Stimulated activated CD4-positive, alpha-beta T cell treated with anti-CD3 and anti-CD28 coated beads, TNF-alpha, amount 100 ng/mL, for 24 hours (primary cell): ENCODE data around the gene FAM120AOS.
A peak's percentile ranks its signal among the peaks of the same experiment; 100 is the strongest.
"Not testable (repeated sequence)": the region's sequence is repeated elsewhere in the genome, so short reads cannot be mapped to it uniquely, and the experiment has no call there.

Source experiments
- DNase-seq, 3 experiments: peaks; one replicate each; pipeline ENCODE4 v3.0.0-alpha.2; 2020; ENCODE audit warnings: low read depth in 3 of 3

Gene FAM120AOS

DNA sequence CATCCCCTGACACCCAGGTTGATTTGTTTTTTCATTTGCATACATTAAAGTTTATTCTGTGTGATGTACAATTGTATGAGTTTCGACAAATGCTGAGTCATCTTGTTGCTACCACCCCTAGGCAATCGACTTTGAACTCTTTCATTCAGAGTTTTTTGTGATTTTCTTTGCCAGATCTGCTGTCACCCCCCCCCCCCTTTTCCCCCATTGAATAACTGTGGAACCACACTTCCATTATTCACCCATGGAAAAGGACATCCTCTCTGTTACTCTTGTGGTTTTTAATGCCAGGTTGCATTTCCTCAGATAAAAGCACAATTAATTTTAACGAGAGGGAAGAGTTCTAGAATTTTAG lies 13.7 kb upstream of the FAM120AOS start:
- no peak for DNase-seq

DNA sequence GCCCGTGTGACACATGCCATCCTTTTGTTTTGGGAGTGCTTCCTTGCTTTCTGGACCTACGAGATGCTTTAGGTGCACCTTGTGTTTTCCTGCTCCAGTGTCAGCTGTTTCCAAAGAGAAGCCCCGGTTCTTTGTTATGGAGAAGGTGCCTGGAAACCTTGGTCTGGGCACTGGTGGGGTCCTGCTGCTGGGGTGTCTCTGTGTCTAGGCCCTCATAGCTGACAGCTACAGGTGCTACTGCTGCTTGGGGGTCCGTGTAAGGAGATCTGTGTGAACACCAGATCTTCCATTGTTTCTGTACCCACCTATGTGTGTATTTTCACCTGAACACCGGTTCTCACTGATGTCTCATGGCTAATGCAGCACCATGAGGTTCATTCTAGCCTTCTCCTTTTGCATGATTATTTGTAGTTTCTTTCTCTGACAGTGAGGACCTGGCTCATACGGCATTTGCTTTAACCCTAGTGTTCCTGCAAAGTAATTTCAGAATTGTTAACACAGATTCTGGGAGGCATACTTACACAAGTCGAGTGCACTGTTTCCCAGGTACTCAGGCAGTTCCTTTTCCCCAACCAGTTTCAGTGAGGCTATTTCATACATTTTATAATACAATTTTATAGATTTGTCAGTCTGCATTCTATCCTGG lies 13.2 kb upstream of the FAM120AOS start:
- no peak for DNase-seq

DNA sequence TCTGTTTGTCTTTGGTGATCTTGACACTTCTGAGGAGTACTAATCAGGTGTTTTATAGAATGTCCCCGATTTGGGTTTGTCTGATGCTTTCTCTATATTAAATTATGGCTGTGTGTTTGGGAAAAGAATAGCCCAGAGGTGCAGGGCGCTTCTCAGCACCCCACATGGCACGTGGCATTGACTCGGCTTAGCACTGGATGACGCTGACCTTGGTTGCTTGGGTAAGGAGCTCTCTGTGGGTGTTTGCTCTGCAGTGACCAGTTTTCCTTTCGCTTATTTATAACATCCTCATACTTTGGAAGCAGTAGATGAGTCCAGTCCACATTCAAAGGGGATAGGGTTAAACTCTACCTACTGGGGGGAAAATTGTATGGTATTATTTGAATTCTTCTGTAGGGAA lies 12.5 kb upstream of the FAM120AOS start:
- no peak for DNase-seq

DNA sequence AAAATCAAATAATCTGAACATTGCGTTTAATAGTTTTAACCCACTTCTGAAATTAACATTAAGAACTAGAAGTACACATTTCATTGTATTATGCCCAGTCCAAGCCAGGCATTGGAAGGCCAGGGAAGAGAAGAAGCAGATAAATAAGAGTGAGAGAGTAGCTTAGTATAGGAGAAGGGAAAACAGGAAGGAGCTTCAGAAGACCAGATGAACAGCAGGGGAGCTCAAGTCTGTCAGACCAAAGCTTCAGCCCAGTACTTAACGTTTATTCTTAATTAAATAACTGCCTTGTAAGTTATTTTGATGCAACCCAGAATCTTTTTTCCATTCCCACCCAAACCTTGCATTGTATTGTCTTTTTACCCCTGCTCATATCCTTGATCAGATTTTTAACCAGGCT lies 11.5 kb upstream of the FAM120AOS start:
- no peak for DNase-seq

DNA sequence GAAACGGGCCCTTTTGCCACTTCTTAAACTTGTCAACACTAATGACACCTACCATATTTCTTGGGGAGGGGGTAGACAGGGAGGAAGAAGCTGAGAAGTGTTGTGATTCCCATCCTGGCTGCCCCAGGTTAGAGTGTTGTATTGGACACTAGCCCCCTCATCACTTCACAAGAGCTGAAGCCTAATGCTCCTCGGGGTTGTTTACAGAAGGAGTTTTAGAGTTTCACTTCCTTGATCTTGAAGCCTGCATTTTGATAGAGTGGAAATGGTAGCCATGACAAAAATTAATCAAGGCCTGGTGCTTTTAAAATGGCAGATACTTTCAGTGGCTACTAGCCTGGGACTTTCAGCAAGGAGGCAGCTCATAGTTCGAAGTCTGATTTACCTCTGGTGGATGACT lies 11.0 kb upstream of the FAM120AOS start:
- no peak for DNase-seq

DNA sequence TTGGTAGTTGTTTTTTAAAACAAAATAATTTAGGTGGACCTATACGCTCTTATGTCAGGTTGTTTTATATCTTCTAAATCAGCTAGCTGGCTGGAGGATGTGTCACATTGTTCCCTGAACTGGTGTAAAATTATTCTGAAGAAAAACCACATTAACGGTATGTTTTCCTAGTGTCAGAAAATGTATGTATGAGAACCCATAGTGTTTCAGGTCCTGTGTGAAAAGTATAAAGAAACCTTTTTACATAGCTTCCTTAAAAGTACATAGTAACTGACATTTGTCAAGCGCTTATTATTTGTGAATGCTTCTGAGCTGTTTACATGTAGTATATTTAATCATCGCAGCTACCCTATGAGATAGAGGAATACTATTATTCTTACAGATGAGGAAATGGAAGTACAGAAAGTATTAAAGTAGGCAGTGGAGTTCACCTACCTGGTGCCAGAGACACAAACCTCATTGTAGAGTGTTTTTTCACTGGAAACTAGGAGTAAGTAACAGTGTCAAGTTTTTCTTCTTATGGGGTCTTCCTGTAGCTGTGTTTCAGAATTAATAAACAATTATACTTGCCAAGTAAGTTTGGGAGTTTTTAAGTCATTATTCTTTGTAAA lies 10.4 kb upstream of the FAM120AOS start:
- DNase-seq: no peak

DNA sequence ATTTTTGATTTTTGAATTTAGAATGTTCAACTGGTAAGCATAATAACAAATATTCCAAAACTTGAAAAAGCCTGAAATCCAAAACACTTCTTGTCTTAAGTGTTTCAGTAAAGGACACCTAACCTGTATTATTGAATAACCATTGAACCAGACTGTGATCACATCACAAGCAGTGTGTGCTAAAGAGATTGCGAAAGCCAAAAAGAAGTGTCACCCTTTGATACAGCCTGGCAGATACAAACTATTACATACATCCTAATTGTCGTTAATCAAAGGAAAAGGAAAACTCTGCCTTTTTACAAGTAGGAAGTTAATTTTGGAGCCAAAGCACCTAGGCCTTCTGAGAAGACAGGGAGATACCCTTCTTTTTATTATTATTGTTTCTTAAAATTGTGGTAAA lies 8.4 kb upstream of the FAM120AOS start:
- DNase-seq: no peak

DNA sequence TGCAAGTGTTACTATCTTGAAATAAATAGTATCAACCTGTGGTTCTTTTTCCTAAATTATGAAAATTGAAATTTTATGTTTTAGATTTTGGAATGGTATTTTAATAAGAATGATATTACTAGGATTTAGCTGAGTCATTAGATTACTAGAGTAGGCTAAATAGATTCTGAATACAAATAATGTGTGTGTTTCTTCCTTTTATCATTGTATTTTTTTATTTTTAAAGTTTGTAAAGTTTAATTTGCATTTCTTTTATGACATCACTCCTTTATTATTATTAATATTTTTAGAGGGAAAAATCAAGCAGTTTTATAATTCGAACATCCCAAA lies 8.0 kb upstream of the FAM120AOS start:
- DNase-seq: no peak

DNA sequence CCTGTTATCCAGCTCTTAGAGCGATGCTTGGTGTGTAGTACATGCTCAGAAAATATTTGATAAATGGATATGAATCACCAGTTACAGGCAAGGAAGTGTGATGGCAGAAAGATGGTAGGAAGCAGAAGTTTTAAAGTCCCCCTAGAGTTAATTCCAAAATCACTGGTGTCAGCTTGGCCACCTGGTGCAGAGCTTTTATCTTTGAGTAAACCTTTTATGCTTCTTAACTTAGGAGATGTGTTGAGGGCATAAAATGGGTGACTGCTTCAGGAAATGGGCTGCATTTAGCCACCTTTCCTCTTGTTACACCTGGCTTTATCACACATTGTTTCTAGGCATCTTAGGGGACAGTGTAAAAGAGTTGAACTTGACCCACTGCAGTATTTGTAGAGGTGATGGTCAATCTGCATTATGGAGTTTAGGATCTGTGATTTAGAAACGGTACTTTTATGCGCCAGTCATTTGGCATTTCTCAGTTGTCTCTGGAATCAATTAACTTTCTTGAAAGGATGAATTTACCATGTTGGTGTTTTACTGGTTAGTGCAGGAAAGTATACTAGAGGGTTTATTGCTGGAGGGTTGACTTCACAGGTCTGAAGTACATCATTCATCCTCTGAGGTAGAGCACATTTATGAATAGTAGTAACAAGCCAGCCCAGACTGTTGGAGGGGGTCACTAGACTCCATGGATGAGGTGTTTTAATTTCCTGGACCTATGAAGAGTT lies 7.5 kb upstream of the FAM120AOS start:
- DNase-seq: no peak

DNA sequence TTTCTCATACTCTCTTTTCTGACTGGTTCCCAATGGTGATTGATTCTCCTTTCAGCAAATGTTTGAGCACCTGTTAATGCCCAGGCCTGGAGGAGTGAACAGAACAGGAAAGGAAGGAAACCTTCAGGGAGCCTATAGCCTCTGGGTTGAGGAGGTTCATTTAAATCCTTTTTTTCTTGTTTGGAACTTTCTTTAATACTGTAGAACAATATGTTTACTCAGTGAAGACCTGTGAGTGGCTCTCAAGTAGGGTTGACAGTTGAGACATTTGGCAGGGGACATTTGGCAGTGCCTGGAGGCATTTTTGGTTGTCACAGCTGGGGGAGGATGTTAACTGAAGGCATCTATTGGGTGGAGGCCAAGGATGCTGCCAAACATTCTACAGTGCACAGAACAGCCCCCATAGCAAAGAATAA lies 6.1 kb upstream of the FAM120AOS start:
- no peak for DNase-seq

DNA sequence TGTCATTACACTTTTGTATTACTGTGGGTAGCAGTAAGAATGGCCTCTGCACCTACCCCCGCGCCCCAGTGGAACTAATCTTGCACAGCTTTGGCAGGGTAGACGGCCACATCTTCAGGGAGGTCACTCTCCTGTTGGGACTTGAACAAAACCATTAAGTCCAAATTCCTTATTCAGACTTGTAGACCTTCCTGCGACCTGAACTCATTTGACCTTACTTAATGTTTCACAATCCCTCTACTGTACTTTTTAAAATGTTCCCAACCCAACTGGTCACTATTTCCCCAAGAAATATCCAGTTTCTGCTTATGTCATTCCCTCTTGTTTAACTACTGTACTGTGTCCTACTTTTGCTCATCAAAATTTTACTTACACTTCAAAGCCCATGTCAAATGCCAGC lies 5.3 kb upstream of the FAM120AOS start:
- no peak for DNase-seq

DNA sequence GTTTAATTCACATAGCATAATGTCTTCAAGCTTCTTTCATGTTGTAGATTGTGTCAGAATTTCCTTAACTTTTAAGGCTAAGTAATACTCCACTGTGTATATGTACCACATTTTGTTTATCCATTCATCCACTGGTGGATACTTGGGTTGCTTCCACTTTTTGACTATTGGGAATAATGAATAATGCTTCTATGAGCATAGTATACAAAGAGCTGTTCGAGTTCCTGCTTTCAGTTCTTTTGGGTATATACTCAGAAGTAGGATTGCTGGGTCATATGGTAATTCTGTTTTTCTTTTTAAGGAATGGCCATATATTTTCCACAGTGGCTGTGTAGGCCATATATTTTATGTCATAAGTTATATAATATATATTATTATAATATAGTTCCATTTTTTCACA lies 3.6 kb upstream of the FAM120AOS start:
- no peak for DNase-seq

DNA sequence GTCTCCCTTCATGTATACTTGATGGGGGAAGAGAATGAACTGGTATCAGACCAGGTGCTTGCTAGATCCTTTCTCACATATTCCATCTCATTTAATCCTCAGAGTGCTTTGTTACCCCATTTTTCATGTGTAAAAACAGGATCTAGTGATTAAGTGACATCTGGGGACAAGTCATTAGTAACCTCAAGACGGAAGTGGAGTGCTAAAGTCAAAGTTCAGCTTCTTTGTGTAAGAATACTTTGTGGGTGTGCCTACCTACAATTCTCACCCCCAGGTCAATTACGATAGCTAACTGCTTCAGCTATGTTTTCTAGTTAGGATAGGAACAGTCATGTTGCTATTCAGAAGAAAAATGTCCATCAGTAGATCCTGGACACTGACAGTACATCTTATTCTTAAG lies 3.1 kb upstream of the FAM120AOS start:
- DNase-seq: no peak

DNA sequence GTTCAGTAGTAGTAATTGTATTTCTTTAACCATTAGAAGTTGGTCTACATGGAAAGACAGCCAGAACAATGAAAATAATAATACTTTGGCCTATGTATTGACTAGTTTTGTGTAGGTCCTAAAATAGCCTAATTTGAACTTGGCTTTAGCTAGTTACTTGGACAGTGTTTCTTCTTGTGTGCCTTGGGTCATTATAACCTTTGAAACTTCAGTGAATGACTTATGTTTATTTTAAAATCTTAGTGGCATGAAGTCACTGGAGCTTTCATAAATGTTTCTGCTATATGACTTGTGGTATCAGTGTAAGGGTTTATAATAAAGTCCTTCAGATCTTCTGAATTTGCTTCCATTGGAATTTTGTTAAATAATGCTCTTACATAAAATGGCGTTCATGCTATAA lies 2.6 kb upstream of the FAM120AOS start:
- no peak for DNase-seq

DNA sequence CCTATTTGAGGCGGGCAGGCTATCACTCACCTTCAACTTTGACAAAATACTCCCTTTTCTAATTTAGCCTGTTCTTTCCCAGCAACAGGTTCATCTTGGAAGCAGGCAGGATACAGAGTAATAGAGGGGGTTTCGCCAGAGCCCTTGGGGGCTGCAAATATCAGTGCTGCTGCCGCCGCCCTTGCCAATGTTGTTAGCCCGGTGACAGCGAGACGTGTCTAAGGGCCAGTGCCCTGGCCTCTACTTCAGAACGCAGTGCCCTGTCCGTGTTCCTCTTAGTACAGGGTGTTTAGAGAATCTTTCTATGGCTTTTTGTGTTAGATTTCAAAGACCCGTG lies 703 bp downstream of the FAM120AOS start:
- peak in 1 of 3 experiments; percentile 7 for DNase-seq

DNA sequence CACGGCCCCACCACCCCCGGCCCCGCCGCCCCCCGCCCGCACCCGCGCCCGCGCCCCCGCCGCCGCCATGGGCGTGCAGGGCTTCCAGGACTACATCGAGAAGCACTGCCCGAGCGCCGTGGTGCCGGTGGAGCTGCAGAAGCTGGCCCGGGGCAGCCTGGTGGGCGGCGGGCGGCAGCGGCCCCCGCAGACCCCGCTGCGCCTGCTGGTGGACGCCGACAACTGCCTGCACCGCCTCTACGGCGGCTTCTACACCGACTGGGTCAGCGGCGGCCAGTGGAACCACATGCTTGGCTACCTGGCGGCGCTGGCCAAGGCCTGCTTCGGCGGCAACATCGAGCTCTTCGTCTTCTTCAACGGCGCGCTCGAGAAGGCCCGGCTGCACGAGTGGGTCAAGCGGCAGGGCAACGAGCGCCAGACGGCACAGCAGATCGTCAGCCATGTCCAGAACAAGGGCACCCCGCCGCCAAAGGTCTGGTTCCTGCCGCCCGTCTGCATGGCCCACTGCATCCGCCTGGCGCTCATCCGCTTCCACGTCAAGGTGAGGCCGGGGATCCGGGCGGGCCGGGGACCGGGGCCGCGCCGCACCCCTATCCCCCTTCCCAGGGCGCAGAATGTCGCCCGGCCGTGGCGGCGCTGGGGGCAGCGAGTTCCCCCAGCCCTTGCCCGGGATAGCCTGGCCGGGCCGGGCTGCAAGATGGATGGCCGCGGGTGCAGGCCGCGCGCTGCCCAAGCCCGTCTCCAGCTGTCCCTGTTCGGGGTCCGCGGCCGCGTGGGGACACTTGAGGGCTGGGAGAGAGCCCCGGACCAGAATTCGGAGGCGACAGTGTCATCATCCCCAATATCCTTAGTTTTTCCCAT lies 1.3 kb downstream of the FAM120AOS start:
- peak; percentile 11 to 42 (median 19) for DNase-seq

DNA sequence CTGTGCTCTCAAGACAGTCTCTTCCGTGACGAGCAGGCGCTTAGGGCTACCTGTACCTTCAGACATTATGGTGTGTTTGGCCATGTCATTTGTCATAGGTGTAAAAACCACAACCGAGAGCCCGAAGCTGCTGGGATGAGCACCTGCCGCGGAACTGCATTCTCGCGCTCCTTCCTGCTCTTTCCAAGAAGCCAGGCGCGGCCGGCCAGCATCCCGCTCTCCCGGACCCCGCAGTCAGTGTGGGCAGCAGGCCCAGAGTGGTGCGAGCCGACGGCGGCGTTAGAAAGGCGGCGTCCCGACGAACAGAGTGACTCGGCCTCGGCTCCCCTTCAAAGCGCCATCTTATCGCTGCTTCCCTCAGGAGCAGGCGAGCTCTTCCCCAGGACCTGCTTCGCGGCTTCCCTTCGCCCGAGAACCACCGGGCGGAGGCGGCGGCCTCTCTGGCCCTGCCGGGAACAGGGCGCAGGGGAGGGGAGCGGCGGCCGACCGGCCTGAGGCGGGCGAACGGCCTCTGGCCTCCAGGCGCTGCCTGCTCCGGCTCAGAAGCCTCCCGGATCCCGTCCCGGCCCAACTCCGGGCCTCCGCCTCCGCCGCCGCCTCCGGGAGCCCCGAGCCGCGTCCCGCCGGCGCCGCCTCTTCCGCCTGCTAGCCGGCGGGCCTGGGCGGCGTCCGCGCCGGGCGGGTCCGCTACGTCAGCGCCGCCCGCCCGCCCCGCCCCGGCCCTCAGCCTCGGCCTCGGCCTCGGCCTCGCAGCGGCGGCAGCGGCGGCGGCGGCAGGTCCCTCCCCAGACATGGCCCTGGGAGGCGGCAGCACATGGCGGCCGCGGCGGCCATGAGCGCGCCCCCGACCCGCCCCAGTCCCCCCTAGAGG lies 2.2 kb downstream of the FAM120AOS start, which contains the start of gene FAM120A:
TSS of gene FAM120A (plus strand) at position 741 of the 871 bp plus-strand sequence. CDS start 231 bp downstream, outside the sequence.
- DNase-seq: peak; percentile 42 to 71 (median 57)

DNA sequence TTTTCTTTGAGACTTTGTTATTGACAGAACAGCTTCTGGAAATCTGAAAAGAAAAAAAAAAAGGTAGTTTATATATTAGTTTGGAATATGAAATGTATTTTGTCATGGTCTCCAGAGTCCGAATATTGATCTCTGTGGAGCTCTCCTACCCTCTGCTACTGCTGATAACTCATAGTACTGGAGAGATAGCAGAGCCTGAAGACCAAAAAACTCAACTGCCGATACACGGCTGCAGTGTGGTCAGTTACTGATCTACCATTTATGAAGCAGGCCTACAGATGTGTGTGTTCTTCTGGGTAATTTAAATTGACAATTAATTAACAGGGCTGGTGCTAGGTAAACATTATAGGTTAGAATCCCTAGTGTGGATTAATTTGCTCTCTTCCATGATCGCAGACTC lies 5.7 kb downstream of the FAM120AOS start:
- DNase-seq: no peak

DNA sequence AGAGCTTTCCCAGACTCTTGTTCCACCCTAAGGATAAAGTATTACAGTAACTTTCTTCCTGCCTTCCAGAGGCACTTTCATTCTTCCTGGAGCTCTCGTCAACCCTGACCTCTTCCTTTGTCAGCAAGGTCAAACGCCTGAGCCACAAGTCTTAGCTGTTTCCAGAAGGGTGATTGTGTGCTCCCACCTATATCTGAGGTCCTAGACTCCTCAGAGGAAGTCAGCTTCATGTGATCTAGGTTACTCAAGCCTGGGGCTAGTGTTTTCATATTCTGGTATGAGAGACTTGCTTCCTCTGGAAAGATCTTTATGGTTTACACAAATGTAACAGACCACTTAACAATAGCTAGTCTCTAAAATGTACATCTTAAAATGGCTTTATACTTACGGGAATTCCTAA lies 7.3 kb downstream of the FAM120AOS start:
- no peak for DNase-seq

DNA sequence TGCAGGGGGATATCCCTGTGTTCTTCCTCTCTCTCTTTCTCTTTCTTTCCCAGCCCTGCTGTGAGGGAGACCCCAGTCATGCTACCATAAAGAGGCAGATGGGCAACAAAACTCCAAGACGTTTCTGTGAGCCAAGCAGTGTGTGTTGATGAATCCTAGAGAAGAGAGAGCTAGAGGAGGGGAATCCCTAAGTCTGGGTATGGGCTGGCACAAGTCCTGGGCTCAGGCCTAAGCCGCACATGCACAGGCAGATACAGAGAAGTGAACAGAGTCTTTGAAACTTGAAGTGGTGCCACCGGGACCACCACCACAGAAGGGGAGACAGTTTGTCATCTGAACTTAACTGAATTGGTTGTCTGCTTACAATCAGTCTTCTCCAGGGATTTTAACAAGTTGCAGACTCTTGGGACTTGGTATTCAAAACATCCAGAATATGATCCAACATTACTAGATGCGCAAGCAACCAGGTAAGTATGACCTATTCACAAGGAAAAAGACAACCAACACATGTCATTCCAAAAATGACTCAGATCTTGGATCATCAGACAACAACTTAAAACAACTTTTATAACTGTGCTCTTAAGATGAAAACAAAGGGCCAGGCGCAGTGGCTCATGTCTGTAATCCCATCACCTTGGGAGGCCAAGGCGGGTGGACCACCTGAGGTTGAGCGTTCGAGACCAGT lies 12.3 kb downstream of the FAM120AOS start:
- no peak for DNase-seq

DNA sequence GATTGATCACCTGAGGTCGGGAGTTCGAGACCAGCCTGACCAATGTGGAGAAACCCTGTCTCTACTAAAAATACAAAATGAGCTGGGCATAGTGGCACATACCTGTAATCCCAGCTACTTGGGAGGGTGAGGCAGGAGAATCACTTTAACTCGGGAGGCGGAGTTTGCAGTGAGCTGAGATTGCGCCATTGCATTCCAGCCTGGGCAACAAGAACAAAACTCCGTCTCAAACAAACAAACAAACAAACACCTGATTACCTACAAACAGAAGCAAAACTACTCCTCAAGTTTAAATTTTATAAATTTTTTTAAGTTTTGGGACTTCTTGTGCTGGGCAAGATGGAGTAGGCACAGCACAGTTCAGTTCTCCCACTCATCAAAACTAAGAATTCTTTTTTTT lies 14.1 kb downstream of the FAM120AOS start:
- not testable (repeated sequence) for DNase-seq
